GM18505 (cell line): ENCODE measurements around the gene AGAP1.

Experiments used
- ATAC-seq: cut with Tn5 transposase; IDR thresholded peaks from one replicate; pipeline ENCODE4 v1.9.1; 2021; ENCODE audit not compliant: unreplicated experiment
- POLR2A ChIP-seq: IDR thresholded peaks from 4 replicates; pipeline ENCODE4 v1.6.1; 2011; ENCODE audit warnings: borderline replicate concordance; ENCODE audit not compliant: insufficient read depth, insufficient read length; ENCODE audit errors: extremely low read depth

AGAP1 gene

GRCh38 chr2:236065314-236066160 lies 571.7 kb downstream of the AGAP1 start:
- no peak for ATAC-seq
- TF ChIP-seq POLR2A, result no peak

- TF ChIP-seq POLR2A, result no peak
- no peak for ATAC-seq
Observed at GRCh38 chr2:236070236-236070635, 576.4 kb downstream of the AGAP1 start.

- TF ChIP-seq POLR2A, result no peak
- ATAC-seq, result no peak
Observed at GRCh38 chr2:236073246-236073645, 579.4 kb downstream of the AGAP1 start.

- ATAC-seq, result no peak
Observed at GRCh38 chr2:236073867-236074655, 580.2 kb downstream of the AGAP1 start.

GRCh38 chr2:236075802-236076201 lies 582.0 kb downstream of the AGAP1 start:
- no peak for ATAC-seq
- no peak for TF ChIP-seq POLR2A

More at GRCh38 chr2:236073867-236074655, 580.2 kb downstream of the AGAP1 start:
- TF ChIP-seq POLR2A, result no peak

GRCh38 chr2:236078297-236079255 lies 584.7 kb downstream of the AGAP1 start:
- ATAC-seq, result no peak
- no peak for TF ChIP-seq POLR2A

GRCh38 chr2:236080412-236080811 lies 586.6 kb downstream of the AGAP1 start:
- no peak for TF ChIP-seq POLR2A
- ATAC-seq, result no peak

- ATAC-seq, result no peak
- TF ChIP-seq POLR2A, result no peak
Observed at GRCh38 chr2:236081171-236081570, 587.3 kb downstream of the AGAP1 start.

GRCh38 chr2:236082061-236082460 lies 588.2 kb downstream of the AGAP1 start:
- TF ChIP-seq POLR2A, result no peak
- no peak for ATAC-seq

GRCh38 chr2:236083934-236084333 lies 590.1 kb downstream of the AGAP1 start:
- ATAC-seq, result no peak
- no peak for TF ChIP-seq POLR2A

- no peak for TF ChIP-seq POLR2A
- no peak for ATAC-seq
Observed at GRCh38 chr2:236085211-236085610, 591.4 kb downstream of the AGAP1 start.

GRCh38 chr2:236085647-236086046 lies 591.8 kb downstream of the AGAP1 start:
- ATAC-seq, result no peak
- TF ChIP-seq POLR2A, result no peak
